Activated T-helper 1 cell treated with Interleukin-2 at 50 U/mL for 16 hours (primary cell): ENCODE data around the gene SMIM22.

Experiments
- DNase-seq: peaks from one replicate; pipeline ENCODE4 v3.0.0-alpha.2; 2020; ENCODE audit warnings: low read depth

SMIM22 gene

DNA sequence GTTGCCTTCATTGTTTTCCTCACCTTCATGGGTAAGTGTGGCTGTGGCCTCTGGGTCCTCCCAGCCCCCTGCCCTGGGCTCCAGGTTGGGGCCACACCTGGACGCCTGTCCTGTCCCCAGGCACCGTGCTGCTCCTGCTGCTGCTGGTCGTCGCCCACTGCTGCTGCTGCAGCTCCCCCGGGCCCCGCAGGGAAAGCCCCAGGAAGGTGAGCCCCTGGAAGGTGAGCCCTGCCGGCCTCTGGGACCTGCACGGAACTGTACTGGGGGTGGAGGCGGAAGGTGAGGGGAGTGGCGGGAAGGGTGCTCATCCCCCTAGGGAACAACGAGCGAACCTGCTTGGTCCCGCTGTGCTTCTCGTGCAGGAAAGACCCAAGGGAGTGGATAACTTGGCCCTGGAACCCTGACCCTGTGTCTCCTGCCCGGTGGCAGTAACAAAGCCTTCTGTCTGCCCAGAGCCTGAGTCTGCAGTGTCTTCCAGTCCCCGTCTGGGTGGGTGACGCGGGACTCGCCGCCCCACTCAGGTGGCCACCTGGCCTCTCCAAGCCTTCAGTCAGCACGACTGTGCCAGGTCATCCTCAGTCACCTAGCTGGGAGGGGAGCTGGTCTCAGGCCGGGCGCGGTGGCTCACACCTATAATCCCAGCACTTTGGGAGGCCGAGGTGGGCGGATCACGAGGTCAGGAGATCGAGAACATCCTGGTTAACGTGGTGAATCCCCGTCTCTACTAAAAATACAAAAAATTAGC lies 831 bp downstream of the SMIM22 start:
- no peak for DNase-seq

DNA sequence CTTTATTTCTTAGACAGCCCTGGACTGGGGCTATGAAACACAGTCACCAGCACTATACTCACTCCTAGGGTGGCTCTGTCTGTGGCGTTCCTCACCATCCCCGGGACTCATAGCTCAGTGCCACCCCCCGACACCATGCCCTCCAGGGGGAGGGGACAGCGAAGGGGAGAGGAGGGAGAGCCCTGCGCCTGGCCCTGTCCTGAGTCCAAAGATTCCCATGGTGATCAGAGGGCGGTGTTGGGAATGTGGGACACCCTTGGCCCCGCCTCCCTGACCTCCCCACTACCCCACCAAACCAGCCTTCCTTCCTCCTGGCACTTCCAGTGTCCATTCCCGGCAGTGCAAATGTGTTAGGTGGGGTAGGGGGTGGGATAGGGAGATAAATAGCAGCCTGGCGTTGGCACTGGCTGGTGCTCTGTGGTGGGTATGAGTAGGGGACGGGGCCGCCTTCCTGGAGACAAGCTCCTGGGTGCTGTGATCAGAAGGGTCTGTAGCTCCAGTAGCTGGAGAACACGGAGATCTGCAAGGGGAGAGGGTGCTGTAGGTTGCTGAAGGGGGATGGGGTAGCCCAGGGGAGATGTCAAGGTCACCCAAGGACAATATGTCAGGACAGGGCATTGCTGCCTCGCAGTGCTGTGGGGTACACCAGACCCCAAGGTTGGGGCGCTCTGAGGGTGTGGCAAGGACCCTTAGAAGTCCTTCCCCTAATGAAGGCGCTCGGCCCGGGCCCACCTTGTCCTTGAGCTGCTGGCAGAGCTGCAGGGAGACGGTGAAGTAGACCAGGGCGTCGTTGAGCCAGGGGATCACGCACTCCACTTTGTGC lies 2.0 kb downstream of the SMIM22 start:
- DNase-seq: no peak

DNA sequence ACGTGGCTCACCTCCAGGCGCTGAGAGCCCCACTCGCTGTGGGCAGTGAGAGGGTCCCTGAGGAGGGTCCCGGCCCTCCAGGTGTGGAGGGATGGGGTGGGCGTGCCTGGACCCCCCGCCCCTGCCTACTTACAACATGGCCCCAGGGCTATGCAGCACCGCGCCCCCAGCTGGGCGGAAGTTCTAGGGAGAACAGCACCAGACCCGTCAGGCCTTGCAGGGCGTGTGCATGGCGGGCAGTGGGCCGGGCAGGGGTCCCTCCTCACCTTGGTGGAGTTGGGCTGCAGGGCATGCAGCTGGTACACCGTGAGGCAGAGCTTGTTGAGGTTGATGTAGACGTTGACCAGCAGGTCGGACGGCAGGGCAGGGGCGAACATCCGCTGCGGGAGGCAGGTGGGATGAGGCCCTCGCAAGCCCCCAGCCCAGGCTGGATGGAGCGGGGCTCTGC lies 2.7 kb downstream of the SMIM22 start:
- DNase-seq: no peak

DNA sequence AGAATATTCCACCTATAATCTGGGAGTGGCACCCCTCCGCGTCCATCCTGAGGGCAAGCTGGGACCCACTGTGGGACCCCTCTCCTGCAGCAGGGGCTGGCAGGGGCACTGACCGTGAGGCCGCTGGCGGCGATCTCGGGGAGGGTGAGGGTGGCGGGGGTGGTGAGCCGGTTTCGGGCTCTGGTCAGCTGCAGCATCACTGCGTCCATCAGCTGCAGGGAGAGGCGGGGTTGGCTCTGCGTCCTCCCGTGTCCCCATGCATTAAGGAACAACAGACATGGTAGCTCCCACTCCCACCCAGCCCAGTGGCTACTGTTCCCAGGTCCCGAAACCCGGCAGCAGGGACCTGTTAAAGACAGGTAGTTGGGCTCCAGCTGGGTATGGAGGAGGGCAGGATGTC lies 3.3 kb downstream of the SMIM22 start:
- no peak for DNase-seq

DNA sequence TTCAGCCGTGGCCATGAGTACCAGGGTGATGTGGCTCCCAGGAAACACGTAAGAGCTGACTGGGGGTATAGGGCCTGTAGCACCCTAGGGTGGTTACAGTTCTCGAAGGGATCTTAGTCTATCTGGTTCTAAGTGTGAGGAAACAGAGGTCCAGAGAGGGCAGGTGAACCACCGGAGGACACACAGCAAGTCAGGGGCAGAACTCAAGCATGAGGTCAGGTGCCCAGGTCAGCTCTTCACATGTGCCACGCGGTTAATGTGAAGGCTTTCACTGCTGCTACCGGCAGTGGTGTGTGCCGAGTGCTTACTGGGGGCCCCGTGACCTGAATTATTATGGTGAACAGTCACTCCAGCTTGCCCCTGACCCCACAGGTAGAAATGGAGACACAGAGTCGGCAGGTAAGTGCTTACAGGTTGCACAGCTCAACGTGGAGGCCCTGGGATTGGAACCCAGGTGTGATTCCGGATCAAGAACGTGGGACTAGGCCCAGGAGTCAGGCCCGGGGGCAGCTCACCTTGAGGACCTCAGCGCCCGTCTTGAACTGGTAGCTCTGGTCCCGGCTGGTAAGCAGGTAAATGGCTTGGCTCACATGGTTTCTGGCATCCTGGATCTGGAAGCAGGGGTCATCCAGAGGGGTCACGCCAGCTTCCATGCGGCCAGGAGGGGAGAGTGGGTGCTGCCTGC lies 4.1 kb downstream of the SMIM22 start:
- no peak for DNase-seq

DNA sequence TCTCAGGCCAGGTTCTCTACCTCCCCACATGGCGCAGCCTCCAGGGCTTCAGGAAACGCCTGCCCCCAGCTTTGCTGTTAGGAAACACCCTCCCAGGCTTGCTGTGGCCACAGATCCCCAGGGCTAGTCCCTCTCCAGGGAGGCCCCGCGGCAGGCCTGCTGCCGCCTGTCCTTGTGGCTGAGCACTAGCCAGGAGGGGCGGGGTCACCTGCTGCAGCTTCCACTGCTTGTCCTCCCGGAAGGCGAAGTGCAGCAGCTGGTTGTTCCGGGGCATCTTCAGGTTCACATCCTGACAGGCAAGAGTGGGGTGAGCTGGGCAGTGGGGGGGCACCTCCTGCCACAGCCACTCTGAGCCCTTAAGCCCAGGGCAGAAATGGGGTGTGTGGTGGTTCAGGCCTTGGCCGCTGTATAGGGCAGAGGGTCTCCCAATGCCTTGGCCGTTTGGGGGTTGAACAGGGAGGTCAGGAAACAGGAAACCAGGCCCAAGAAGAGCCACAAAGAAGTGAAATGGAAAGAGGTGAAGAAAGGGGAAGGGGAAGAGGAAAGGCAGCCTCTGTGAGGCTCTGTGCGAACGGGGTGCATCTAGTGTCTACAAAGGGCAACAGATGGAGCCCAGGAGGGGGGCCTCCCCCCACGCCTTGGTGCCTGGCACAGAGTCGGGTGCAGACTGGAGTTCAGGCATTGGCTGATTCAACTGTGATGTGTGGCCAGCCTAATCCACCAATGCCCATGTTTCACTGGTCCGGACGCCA lies 5.3 kb downstream of the SMIM22 start:
- no peak for DNase-seq

DNA sequence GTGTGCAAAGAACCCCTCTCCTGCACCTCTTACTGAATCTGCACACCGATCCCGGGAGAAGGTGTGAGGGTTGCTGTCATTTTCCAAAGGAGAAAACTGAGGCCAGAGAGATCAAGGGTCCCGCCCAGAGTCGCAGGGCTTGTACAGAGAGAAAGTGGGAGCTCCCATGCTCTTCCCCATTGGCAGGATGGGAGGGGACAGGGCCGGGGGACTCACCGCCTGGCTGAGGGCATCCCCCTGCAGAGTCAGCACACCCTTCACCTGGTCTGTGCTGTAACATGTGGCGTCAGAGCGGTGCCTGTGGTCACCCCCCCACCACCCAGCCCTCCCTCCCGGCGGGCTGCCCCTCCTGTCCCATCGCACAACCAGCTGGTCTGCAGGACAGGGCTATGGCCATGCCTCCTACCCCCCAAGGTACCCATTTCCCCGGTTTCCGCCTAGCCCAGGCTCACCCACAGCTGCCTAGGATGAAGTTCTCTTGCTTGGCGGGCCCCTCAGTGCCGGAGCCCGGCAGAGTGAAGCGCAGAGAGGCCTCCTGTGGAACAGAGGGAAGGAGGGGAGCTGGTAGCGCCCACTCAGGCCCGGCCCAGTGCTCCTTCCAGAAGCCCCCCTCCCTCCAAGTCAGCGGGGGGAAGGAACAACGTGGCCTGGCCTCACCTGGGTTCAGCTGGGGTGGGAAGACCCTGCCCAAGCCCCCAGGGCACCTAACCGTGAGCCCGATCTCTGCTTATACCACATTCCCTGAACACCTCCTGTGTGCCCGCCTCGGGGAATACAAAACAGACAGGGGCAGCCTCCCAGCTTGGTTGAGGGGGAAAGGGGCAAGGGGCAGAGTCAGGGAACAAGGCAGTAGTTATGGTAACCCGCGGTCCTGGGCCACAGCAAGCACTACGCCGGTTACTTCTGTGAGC lies 6.1 kb downstream of the SMIM22 start:
- DNase-seq: no peak

DNA sequence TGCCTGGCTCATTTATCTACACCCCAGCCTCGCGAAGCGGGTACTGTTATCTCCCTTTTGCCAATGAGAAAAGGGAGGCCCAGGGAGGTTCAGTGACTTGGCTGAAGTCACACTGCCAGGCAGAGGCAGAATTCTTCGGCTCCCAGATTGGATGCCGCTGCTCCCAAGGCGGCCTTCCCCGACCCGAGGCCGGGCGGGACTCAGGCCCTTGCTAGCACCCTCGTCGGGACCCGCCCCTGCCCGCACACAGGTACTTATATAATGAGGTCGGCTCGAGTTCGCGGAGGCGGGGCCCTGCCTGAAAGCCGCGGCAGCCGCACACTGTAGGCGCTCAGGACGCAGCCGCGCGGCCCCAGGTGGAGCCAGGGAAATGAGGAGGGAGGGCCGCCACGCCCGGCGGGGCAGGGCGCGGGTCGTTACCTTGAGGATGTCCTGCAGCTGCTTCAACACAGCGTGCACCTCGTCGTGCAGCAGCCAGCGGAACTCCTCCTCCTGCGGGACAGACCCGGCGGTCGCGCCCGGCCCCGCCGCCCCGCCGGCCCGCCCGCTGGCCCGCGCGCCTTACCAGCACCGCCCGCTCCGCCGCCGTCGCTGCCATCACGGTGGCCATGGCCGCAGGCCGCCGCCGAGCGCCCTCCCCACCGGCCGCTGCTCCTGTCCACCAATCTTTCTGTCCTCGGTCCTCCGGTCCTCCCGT lies 6.9 kb downstream of the SMIM22 start, which contains the start of gene ROGDI:
Gene ROGDI, minus strand, starts transcription at position 672 of the 697 bp plus-strand sequence. Its CDS starts 62 bp downstream, at position 610.
- DNase-seq: peak; percentile 78

DNA sequence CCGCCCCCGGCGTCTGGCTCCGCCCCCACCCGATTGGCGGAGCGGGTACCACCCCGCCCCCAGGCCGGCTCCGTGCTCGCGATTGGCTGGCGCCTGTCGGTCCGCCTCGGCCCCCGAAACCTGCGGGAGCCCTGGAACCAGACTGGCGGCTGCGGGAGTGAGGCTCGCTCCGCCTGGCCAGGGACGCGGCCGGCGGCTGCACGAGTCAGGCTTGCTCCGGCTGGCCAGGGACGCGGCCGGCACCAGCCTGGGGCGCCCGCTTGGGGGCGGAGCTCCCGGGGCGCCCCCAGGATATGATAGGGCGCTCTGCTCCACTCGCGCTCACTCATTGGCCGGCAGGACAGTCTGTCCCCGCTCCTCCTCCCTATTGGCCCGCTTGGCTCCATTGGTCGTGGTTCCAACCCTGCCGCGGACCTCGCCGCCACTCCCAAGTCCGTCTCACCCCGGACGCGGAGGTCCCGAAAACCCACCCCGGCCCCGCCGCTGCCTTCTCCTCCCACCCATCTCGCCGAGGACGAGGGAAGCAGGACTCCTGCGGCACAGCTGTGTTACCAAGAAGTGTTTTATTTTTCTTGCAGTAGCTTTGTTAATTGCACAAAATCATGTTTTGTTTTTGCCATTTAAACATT lies 7.6 kb downstream of the SMIM22 start:
- DNase-seq: peak; percentile 81

DNA sequence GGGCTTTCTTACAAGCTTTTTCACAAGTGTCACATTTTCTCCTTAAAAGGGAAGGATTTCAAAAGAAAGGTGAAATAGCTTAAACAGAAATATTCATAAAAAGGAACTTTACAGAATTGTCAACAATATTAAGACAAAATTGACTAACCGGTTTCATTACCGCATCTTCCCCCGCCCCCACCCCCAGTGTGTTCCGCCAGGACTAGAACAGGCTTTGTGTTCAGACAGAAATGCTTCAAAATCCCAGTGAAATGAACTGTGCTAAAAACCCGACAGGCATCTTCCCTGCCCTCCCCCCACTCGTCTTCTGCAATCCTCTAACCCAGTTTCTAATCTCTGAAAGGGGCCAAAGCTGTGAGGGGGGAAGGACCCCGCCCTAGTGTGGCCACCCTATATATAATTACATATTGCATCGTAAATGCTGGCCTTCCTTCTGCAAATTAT lies 8.3 kb downstream of the SMIM22 start:
- no peak for DNase-seq

DNA sequence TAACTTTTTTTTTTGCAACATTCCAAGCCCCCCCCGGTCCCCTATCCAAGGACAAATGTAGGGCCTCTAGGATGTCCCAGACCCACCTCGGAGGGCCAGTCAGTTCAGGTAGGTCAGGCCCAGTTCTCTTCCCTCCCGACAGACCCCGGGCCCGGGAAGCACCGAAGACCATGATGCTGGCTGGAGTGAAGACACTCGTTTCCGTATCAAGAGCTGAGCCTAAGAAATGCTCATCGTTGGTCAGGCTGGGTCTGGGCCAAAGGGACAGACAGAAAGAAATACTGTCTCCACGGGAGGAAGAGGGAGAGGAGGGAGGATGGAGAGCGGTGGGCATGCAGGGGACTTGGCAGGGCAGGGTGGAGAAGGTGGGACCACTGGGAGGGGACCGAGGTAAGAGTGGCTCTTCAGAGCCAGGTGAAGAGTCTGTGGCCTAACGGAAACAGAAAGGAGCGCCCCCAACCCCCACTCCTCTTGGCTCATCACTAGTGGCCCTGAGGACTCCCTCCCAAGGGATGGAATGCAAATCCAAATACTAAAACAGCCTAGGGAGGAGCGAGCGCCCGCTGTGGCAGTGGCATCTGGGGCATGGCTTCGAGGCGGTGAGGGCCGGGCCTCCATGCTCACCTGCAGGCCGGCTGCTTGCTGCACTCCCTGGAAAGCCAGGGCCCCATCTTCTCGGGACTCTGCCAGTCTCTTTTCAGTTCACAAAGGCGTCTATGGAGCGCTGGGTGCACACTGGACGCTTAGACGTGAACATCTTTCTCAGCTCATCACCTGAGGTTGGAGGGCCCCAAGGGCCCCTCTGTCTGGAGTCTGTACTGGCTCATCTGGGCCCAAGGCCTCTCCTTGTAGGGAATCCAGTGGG lies 9.0 kb downstream of the SMIM22 start:
- no peak for DNase-seq

DNA sequence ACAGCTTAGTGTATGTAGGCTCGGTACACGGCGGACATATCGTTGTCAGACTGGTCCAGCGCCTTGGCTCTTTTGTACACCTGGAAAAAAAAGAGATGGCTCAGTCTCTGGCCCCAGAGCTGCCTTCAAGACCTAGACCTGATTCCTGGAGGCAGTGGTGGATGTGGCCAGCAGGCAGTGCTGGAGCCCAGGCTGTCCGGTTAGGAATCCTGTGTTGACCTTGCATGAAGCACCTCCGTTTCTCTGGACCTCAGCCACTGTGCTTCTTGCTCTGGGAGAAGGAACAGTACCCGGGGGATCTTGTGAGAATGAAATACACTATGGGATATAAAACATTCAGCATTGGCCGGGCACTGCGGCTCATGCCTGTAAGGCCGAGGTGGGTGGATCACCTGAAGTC lies 10.1 kb downstream of the SMIM22 start:
- no peak for DNase-seq

DNA sequence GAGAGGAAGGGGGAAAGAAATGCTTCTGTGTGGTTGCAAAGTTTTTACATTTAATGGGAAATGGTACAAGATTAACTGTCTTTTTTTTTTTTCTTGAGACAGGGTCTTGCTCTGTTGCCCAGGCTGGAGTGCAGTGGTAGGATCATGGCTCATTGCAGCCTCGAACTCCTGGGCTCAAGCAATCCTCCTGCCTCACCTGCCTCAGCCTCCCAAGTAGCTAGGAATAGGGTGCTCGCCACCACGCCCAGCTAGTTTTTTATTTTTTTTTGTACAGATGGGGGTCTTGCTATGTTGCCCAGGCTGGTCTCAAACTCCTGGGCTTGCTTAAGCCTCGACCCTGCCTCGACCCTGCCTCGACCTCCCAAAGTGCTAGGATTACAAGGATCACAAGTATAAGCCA lies 11.1 kb downstream of the SMIM22 start:
- no peak for DNase-seq

DNA sequence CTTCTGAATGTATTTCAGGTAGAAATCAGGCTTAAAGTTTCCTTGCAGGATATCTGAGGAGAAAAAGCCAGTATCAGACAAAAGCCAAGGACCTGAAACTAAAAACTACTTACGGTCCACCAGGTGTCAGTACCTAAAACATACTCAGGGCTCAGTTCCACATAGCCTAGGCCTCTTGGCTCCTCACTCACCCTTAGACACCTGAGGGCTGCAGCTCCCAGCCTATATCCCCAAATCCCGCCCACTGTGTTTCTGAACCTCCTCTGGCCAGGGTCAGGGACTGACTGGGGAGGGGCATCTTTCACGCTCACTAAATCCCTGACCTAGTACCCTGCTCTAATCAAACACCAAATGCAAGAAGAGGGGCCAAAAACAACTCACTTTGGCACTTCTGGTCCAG lies 16.1 kb downstream of the SMIM22 start:
- DNase-seq: no peak

DNA sequence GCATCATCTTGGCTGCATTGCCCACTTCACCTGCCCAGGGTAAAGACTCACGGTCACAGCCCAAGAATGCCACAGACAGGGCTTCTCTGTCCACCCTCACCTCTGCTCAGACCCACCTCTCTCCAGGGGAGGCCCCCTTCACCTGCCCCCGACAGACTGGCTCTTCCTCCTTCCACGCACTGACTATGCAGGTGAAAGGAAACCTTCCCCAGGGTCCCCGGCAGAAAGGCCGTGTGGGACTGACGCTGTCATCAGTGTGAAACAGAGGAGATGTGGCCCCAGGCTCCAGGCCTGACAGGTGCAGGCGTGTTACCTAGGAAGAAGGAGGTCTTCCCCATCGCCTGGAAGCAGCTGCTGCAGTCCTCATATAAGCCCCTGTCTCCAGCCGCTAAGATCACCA lies 16.6 kb downstream of the SMIM22 start:
- DNase-seq: no peak

DNA sequence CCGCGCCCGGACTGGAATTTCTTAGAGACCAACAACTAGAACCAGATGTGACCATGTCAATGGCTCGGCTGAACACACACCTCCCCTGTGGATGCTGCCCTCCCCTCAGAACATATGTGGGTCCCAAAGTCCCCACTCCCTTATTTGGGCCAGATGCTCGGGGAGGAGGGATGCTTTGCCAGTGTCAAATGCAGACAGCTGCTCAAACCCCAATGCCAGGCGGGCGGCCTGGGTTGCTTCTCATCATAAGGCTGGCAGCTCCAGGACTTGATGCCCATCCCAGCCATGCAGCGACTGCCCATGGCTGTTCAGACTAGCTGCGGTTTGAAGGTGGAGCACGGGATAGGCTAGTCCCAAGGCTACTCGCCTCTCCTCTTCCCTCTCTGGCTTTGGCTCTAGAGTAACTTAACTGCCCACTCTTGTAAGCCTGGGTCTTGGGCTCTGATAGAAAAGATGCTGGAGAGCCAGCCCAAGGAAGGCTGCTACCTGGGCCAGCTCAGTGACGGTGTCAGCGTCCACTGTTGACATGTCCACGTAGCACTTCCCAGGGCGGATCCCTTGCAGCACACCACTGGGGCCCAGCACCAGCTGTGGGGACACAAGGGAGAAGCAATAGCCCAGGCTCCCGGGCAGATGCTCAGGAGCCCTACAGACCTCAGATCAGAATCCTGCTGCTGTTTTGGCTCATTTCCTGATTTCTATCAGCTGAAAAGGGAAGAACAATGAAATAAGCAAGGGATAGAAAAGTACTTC lies 18.3 kb downstream of the SMIM22 start:
- DNase-seq: no peak

DNA sequence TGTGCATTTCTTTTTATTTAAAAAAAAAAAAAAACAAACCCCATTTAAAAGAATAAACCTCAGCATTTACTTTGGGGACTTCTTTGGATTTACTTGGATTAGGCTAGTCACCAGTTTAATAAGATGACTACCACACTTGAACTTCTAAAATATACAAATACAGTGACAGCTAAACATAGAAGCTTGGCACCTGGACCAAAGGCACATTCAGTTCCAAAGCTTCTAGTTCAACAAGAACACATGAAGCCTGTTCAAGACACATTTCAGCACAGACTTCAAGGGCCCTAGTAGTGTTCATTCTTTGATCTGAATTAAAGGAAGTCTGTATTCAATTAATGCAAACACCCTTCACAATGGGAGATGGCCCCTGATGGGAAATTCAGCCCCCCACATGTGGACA lies 18.9 kb downstream of the SMIM22 start:
- no peak for DNase-seq
